Measurements from ENCODE around the gene ARHGAP6.

Gene ARHGAP6

DNA sequence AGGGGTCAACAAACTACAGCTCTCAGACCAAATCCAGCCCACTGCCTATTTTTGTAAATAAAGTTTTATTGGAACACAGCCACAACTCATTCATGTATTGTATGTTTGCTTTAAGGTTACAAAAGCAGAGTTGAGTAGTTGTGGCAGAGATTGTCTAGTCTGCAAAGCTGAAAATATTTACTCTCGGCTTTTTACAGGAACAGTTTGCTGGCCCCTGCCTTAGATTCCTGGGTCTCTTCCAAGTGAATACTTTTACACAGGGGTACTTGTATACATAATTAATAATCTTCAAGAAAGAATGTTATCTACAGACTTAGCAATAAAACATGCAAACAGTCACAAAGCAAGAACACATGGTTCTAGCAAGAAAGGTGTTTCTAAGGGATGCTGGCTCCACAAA lies 218.3 kb downstream of the ARHGAP6 start:
- H3K4me3 ChIP-seq (ENCODE audit: low read depth, low read length) = no peak overlapping the region
- TF ChIP-seq, protein P1, sequence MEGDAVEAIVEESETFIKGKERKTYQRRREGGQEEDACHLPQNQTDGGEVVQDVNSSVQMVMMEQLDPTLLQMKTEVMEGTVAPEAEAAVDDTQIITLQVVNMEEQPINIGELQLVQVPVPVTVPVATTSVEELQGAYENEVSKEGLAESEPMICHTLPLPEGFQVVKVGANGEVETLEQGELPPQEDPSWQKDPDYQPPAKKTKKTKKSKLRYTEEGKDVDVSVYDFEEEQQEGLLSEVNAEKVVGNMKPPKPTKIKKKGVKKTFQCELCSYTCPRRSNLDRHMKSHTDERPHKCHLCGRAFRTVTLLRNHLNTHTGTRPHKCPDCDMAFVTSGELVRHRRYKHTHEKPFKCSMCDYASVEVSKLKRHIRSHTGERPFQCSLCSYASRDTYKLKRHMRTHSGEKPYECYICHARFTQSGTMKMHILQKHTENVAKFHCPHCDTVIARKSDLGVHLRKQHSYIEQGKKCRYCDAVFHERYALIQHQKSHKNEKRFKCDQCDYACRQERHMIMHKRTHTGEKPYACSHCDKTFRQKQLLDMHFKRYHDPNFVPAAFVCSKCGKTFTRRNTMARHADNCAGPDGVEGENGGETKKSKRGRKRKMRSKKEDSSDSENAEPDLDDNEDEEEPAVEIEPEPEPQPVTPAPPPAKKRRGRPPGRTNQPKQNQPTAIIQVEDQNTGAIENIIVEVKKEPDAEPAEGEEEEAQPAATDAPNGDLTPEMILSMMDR (IDR thresholded peaks at IDR 0.05; ENCODE audit: low read depth, low read length) = no peak

DNA sequence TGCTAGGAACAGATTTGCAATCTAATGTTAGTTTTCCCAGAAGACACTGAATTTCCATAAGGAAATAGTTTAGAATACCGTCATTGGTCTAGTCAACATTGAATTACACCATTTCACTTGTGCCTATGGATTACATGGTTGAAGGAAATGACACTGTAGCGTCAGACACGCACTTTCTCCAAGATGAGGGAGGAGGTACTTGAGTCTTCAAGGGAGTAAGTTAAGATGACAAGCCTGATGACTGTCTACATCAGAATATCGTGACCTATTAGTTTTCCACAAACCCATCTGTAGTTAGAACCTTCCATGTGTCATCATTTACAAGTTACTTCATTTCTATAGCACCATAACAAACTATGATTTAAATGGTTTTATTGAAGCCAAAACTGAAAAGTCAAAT lies 218.8 kb downstream of the ARHGAP6 start:
- no peak overlapping the region for H3K4me3 ChIP-seq (ENCODE audit: low read depth, low read length)
- TF ChIP-seq, protein P1 (IDR thresholded peaks at IDR 0.05; ENCODE audit: low read depth, low read length) = no peak

DNA sequence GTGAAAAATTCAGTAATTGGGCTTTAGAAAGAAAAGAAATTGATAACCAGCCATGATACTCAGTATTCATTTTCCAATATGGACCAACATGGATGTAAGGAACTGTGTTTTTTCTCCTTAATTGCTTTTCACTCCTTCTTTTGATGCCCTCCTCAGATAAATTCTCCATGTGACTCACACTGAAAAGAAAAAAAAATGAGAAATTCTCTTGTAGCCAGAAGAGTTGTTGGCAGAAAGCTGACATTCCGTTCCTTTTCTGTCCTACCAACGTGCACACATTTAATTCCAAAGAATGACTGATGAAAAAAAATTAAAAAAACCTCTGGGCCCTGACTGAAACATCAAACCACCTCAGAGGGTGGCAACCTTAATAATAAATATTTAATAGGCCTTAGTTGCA lies 219.4 kb downstream of the ARHGAP6 start:
- TF ChIP-seq, protein P1 (IDR thresholded peaks at IDR 0.05; ENCODE audit: low read depth, low read length) = no peak
- H3K4me3 ChIP-seq (ENCODE audit: low read depth, low read length) = no peak overlapping the region

DNA sequence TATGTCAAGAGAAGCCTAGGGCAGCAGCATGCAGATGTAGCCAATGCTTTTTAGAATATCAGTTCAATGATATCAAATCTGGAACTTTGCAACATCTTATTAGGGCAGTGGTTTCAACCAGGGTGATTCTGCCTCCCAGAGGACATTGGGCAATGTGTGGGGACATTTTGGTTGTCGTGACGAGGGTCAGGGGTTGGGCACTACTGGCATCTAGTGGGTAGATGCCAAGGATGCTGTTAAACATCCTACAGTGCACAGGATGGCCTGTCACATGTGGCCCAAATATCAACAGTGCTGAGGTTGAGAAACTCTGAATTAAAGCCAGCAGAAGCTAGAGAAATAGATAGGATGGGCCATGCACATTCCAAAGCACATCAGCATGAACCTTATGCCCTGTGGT lies 220.2 kb downstream of the ARHGAP6 start:
- TF ChIP-seq, protein P1 (IDR thresholded peaks at IDR 0.05; ENCODE audit: low read depth, low read length) = no peak
- no peak overlapping the region for H3K4me3 ChIP-seq (ENCODE audit: low read depth, low read length)

DNA sequence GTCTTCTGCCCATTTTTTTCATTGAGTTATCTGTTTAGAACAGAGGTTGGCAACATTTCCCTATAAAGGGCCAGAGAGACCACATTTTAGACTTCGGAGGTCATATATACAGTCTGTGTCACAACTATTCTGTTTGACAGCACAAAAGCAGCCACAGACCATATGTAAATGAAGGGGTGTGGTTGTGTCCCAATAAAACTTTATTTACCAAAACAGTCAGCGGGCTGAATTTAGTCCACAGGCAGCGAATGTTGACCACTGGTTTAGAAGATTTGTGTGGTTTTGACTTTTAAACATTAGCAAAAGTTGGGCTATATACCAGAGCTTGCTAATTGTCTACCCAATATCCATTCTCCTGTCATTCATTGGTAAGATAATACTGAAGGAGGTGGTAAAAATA lies 221.7 kb downstream of the ARHGAP6 start:
- TF ChIP-seq, protein P1 (IDR thresholded peaks at IDR 0.05; ENCODE audit: low read depth, low read length) = no peak
- H3K4me3 ChIP-seq (ENCODE audit: low read depth, low read length) = no peak overlapping the region

DNA sequence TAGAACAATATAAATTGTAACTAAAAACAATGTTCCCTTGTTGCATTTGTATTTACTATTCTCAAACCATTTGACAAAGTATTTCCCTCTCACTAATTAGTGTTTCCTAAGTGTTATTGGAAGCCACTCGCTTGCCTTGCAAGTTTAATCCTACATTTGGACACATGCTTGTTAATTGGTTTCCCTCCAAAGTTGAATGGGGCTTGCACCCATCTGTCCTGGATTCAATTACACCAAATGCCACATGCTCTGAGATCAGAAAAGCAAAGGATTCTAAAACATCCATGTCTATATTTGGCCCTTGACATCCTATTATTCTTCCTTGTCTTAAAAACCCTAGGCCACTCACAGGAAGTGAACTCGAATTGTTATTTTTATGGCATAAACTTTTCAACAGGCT lies 225.9 kb downstream of the ARHGAP6 start:
- no peak overlapping the region for H3K4me3 ChIP-seq (ENCODE audit: low read depth, low read length)
- TF ChIP-seq, protein P1 (IDR thresholded peaks at IDR 0.05; ENCODE audit: low read depth, low read length) = no peak

DNA sequence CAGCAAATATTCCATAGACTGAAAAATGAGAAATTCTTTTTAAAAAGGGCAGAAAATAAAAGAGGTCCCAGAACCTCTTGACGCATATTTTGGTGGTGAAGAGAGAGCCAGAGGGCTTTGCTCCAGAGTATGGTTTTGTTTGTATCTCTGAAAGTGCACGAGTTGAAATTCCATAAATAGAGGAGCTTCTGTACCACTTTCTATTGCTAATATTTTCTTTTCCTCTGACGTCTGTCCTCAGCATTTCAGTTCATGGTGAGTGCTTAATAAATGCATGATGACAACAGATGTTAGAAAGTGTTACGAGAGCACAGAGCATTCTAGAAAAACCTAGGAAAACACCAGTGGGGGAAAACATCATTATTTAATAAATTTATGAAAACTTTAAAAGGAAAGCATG lies 227.0 kb downstream of the ARHGAP6 start:
- TF ChIP-seq, protein P1 (IDR thresholded peaks at IDR 0.05; ENCODE audit: low read depth, low read length) = no peak
- no peak overlapping the region for H3K4me3 ChIP-seq (ENCODE audit: low read depth, low read length)
